GM19397 (cell line): ENCODE results near the gene RIPK1.
A peak's percentile ranks its signal among the peaks of the same experiment; 100 is the strongest.

ENCODE experiments used
- ATAC-seq: cut with Tn5 transposase; IDR thresholded peaks from one replicate; pipeline ENCODE4 v1.9.1; 2021; ENCODE audit warnings: mild to moderate bottlenecking, moderate library complexity; ENCODE audit not compliant: unreplicated experiment

RIPK1 gene

GRCh38 chr6:3079682-3080081, 11.4 kb downstream of the RIPK1 start:
- ATAC-seq, result no peak

GRCh38 chr6:3081960-3082359, 13.7 kb downstream of the RIPK1 start:
- ATAC-seq, result no peak

- ATAC-seq, result no peak
Observed at GRCh38 chr6:3085074-3085473, 16.8 kb downstream of the RIPK1 start.

DNA sequence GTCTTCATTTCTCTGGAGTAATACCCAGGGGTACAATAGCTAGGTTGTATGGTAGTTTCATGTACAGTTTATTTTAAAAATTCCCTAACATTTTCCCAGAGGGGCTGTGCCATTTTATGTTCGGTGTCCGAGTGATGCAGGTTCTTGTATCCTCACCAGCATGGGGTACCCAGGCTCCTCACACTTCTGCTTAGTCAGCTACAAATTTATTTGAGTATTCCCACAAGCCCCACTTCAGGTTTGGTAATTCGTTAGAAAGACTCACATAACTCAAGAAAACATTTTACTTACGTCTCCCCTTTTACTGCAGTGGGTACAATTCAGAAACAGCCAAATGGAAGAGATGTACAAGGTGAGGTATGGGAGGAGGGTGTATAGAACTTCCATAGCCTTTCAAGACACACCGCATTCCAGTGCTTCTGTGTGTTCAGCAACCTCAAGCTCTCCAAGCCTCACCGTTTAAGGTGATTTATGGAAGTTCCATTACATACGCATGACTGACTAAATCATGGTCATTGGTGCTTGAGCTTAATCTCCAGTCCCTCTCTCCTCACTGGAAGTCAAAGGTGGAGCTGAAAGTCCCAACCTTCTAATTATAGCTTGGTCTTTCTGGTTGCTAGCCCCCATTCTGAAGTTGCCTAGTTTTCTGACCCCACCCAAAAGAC, 18.1 kb downstream of the RIPK1 start:
- no peak for ATAC-seq

DNA sequence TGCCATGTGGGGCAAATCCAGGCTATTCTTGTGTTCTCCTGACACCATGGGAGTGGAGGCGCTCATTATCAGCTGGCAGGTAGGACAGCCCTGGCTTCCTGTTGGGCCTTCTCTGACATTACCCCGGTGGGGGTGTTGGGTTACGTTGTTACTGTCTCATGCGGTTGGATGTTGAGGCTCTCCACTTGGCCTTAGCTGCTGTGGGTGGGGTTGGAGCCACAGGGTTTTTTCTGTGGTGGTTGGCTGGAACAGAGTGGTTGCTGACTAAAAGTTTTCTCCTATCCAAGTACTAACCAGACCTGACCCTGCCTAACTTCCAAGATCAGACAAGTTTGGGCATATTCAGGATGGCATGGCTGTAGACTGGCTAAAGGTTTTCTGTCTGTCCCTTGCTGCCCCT, 20.2 kb downstream of the RIPK1 start:
- no peak for ATAC-seq

DNA sequence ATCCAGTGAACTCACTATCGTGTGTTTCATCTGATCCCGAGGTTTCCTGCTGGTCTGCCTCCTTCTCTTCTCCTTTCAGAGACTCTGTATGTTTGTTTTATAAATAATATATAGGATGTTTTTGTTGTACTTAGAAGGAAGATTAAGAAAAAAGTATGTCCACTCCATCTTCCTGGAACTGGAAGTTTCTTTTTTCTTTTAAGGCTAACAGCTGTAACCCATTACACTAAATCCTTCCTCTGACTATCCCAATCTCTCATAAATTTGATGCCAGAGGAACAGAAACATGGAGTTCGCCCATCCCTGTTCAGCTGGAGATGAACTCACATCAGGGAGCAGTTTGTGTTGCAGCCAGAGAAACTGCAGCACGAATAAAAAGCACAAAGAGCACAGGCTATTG, 20.7 kb downstream of the RIPK1 start:
- ATAC-seq, result no peak

- no peak for ATAC-seq
Observed at GRCh38 chr6:3090013-3090412, 21.7 kb downstream of the RIPK1 start.

DNA sequence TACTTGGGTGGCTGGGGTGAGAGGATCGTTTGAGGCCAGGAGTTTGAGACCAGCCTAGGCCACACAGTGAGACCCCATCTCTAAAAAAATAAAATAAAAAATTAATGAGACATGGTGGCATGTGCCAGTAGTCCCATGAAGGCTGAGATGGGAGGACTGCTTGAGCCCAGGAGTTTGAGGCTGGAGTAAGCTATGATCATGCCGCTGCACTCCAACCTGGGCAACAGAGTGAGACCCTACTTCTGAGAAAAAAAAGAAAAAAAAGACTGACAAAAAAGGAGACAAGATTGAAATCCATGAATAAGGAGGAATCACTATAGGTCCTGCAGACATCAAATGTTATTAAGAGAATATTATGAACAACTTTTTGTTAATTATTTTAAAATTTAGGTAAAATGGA, 26.5 kb downstream of the RIPK1 start:
- no peak for ATAC-seq

DNA sequence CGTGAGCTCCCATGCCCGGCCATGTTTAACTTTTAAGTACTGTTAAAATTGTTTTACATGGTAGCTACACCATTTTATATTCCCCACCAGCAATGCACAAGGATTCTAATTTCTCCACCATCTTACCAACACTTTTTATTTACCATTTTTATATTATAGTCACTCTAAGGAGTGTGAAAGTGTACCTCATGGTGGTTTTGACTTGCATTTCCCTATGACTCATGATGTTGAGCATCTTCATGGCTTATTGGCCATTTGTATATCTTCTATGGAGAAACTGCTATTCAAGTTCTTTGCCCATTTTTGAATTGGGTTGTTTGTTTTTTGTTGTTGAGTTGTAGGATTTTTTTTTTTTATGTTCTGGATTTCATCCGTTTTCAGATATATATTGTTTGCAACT, 34.6 kb downstream of the RIPK1 start:
- ATAC-seq, result no peak

DNA sequence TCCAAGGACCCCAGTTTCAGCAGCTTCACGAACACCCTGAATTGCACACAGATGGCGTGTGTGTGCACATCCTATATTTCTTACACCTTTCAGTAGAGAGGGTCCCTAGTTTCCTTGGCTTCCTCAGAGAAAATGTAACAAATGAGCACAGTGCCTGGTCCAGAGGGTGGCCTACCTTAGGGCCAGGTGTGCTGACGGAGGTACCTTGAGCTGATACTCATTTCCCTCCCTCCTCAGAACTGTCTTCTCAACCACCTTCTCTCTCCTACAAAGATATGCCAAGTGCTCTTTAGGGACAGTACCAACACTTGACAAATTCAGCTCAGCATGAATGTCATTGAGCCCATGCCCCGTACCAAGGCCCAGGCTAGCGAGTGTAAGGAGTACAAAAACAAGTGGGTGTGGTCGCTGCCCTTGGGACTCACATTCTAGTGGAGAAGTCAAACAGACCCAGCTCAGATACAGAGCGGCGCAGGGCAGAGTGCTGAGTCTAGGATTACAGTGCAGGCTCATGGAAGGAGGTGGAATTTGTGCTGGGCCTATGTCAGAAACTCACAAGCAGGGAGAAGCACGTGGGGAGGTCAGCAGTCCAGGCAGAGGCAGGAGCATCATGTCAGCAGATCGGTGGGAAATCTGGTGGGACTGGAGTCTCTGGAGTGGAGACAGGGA, 40.6 kb downstream of the RIPK1 start:
- ATAC-seq, result no peak

- no peak for ATAC-seq
Observed at GRCh38 chr6:3109761-3110160, 41.5 kb downstream of the RIPK1 start.

- ATAC-seq, result no peak
Observed at GRCh38 chr6:3114377-3114776, 46.1 kb downstream of the RIPK1 start.

DNA sequence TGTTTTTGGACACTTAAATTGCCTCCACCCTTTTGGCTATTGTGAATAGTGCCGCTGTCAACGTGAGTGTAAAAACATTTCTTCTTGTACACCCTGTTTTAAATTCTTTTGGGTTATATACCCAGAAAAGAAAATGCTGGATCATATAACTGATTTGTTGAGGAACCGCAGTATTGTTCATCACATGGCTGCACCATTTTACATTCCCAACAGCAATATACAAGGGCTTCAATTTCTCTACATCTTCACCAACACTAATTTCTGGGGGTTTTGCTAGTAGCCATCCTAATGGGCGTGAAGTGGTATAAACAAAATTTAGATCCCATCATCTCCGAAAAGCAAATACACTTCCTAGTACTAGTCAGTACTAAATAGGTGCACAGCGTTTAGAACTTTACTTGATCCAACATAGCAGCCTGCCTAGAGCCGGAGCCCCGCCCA, 49.6 kb downstream of the RIPK1 start:
- ATAC-seq, result no peak

- ATAC-seq, result peak; percentile 93
Observed at GRCh38 chr6:3118353-3119039, 50.2 kb downstream of the RIPK1 start, which contains the start of gene BPHL. BPHL (plus strand) TSS chr6:3118711; CDS start chr6:3118741, 30 bp downstream.

- no peak for ATAC-seq
Observed at GRCh38 chr6:3119040-3119723, 50.9 kb downstream of the RIPK1 start.

DNA sequence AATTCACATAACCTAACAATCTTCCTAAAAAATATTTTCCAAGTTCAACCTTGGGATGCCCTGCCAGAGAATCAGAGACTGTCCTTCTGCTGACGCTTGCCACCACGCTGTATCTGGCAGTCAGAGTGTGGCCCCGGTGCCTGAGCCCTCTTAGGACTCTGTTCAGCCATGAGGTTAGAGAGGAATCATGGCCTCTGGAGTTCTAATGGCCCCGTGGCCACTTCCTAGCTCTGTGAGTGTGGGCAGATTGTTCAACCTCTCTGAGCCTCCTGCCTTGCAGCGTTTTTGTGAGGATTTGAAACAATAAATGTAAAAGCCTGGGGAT, 52.4 kb downstream of the RIPK1 start:
- ATAC-seq, result no peak

DNA sequence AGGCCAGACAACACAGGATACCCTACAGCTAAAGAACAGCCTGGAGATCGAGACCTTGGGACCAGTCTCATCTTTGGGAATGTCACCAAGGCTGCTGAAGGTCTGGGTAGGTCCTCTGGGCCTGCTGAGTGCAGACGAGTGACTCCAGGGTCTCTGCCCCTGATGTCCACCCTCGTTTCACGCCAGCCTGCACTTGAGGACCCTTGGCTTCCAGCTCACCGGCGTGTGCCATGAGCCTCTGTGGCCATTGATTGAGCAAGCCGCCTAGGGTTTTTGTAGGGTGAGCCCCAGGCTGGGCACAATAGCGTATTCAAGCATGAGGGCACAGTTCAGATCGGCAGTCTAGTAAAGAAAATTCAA, 54.5 kb downstream of the RIPK1 start:
- no peak for ATAC-seq

DNA sequence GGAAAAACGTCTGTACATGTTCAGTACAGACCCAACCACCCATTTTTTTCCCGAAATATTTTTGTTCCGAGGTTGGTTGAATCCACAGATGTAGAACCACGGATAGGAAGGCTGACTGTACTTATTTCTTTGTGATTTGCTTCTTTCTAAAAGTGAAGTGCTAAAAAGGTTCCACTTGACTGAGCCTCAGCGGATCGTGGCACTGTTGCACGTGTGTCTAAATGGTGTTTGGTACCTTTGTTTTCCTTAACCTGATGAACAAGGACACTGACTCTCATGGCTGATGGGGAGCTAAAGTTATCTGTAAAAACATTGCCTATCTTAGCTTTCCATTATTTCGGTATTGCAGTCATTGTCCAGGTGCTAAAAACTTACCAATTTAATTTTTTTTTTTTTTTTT, 56.4 kb downstream of the RIPK1 start:
- no peak for ATAC-seq

- ATAC-seq, result no peak
Observed at GRCh38 chr6:3125815-3126214, 57.5 kb downstream of the RIPK1 start.

DNA sequence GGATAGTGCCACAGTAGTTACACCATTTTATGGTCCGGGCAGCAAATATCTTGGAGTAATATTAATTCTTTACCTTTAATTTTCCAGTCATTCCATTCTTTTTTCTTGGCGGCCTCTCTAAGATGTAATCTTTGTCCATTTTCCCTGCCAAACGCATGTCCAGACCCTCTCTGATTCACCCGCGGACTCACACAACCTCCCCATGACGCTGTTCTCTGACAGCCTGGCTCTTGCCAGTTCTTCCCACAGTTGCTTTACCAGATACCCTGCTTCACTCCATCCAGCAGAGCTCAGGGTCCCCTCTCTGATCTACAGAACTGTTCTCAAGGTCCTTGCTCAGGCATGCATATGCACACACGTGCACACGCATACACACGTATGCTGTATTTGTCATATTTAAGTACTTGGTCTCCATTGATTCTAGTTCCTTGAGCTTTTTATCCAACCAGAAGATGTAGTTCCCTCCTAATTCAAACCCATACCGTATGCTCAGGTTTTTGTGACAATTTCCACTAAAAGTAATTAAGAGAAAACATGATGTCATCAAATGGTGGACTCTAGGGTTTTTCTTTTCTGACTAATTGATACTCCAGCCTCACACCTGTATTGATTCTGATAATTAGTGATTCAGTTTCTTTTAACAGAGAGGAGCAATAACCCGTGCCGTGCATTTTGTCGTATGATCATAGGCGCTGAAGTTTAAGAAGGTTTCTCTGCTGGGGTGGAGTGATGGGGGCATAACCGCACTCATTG, 60.2 kb downstream of the RIPK1 start:
- ATAC-seq, result no peak

DNA sequence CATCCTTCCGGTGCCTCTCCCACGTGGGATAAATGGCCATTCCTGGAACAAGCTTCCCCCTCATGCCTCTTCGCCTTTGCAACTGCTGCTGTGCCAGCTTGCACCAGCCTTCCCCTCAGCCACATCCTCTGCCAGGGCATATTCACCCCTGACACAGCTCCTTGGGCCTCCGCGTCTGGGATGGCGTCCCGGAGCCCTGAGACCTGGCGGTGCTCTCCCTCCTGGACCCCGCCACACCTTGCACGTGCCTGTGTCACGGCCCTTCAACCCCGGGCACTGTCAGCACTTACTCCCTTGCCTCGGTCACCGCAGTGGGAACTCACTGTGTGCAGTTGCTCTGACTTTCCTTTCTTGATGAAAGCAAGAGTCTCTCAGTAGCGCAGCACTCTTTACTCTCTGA, 63.4 kb downstream of the RIPK1 start:
- no peak for ATAC-seq
